C4-2B (cell line): Measurements from ENCODE around the gene SCMH1.

Experiments
- CTCF ChIP-seq: fragments of 450-650 bp; conservative IDR thresholded peaks from 2 replicates; pipeline ENCODE4 v1.5.1; 2017; ENCODE audit warnings: mild to moderate bottlenecking
- ZFX ChIP-seq: fragments of 450-650 bp; IDR thresholded peaks from 2 replicates; pipeline ENCODE4 v1.6.1; 2017

- TF ChIP-seq CTCF (no peak), ZFX (no peak)
Observed at GRCh38 chr1:40985161-40985560, 256.9 kb downstream of the SCMH1 start.
